Gastrocnemius medialis (tissue), 4 donors: ENCODE results near the gene PADI6. TPM values are rescaled to one million over a fixed set of nuclear protein-coding genes. Genes with fewer than 3 reads are reported as not detected.
"Not testable (repeated sequence)": the region's sequence is repeated elsewhere in the genome, so short reads cannot be mapped to it uniquely, and the experiment has no call there.

Experiments
- ATAC-seq, 2 donors: fragments of 150-250 bp; one replicate each; pipeline ENCODE4 v1.9.1; 2016
- DNase-seq, 2 donors: peaks; one replicate each; pipeline ENCODE4 v3.0.0-alpha.2; 2019
- H3K27ac ChIP-seq, 4 donors: fragments of 200-600 bp; sonication (generic); 1 replicate in 1 of 4; 2 replicates in 3 of 4; pipeline ENCODE4 v1.5.1; 2016 to 2018; ENCODE audit warnings: mild to moderate bottlenecking in 2 of 4, moderate library complexity in 1 of 4
- H3K27me3 ChIP-seq, 3 donors: fragments of 200-600 bp; sonication (generic) in 2 of 3; 1 replicate in 1 of 3; 2 replicates in 2 of 3; pipeline versions ENCODE4 v1.5.1 to v1.6.0; 2016 to 2019; ENCODE audit warnings: mild to moderate bottlenecking in 1 of 3, moderate library complexity in 1 of 3
- H3K36me3 ChIP-seq, 2 donors: fragments of 200-600 bp; sonication (generic) in 1 of 2; one replicate each; pipeline ENCODE4 v1.5.1; 2017 to 2018
- H3K4me1 ChIP-seq, 2 donors: fragments of 200-600 bp; sonication (generic) in 1 of 2; one replicate each; pipeline ENCODE4 v1.5.1; 2016 to 2017; ENCODE audit warnings: mild to moderate bottlenecking in 2 of 2
- H3K4me3 ChIP-seq, 4 donors: fragments of 200-600 bp; sonication (generic) in 3 of 4; 1 replicate in 1 of 4; 2 replicates in 3 of 4; pipeline ENCODE4 v1.5.1; 2016 to 2019; ENCODE audit warnings: mild to moderate bottlenecking in 2 of 4
- H3K9me3 ChIP-seq, 3 donors: fragments of 200-600 bp; sonication (generic) in 2 of 3; 1 replicate in 1 of 3; 2 replicates in 2 of 3; pipeline ENCODE4 v1.5.1; 2016 to 2019
- POLR2A ChIP-seq, 2 donors: fragments of 450-650 bp; IDR thresholded peaks; one replicate each; pipeline ENCODE4 v1.6.1; 2017; ENCODE audit warnings: antibody characterized with exemption in 2 of 2, mild to moderate bottlenecking in 2 of 2, moderate library complexity in 2 of 2
- in situ Hi-C, 4 donors: fragments of 200-750 bp; cut with MboI; loops; one replicate each; pipeline versions ENCODE4 v1.15.0 to v1.8.0; 2017; ENCODE audit warnings: low sequenced_read_pairs in 4 of 4
- intact Hi-C: fragments of 100-400 bp; cut with DNase I; formaldehyde crosslinking; loops from one replicate; pipeline ENCODE4 v1.15.1; 2023; ENCODE audit warnings: low total_unique reads
- total RNA-seq, 4 donors: library from RNA; depleted of rRNA; stranded (reverse); fragments of >200 nt; gene quantifications; one replicate each; pipeline versions ENCODE4 v1.1.0 to v1.2.3, GENCODE V29; 2016
- TF ChIP-seq, protein P1 (sequence below), 5 experiments: fragments of 450-650 bp in 3 of 5; fragments of 200-600 bp in 2 of 5; sonication (generic) in 2 of 5; IDR thresholded peaks in 4 of 5; conservative IDR thresholded peaks in 1 of 5; 1 replicate in 4 of 5; 2 replicates in 1 of 5; pipeline ENCODE4 v1.5.1; 2016 to 2019; ENCODE audit warnings: antibody characterized with exemption in 5 of 5, mild to moderate bottlenecking in 3 of 5, moderate library complexity in 3 of 5

PADI6 gene
- total RNA-seq, 4 donors from 2014 or later, result not detected

- in situ Hi-C loops (no loop called here), intact Hi-C loops (no loop called here)
- TF ChIP-seq, protein P1, sequence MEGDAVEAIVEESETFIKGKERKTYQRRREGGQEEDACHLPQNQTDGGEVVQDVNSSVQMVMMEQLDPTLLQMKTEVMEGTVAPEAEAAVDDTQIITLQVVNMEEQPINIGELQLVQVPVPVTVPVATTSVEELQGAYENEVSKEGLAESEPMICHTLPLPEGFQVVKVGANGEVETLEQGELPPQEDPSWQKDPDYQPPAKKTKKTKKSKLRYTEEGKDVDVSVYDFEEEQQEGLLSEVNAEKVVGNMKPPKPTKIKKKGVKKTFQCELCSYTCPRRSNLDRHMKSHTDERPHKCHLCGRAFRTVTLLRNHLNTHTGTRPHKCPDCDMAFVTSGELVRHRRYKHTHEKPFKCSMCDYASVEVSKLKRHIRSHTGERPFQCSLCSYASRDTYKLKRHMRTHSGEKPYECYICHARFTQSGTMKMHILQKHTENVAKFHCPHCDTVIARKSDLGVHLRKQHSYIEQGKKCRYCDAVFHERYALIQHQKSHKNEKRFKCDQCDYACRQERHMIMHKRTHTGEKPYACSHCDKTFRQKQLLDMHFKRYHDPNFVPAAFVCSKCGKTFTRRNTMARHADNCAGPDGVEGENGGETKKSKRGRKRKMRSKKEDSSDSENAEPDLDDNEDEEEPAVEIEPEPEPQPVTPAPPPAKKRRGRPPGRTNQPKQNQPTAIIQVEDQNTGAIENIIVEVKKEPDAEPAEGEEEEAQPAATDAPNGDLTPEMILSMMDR (IDR thresholded peaks at IDR 0.05 in 4 of 5, conservative IDR thresholded peaks at IDR 0.05 in 1 of 5), result no peak
- no peak for TF ChIP-seq POLR2A (IDR thresholded peaks at IDR 0.05)
- Histone ChIP-seq H3K27ac (no peak overlapping the region), H3K27me3 (no peaks in the 10 kb centered on the region), H3K36me3 (peaks cover 0 to 24% of the 10 kb centered on the region in 2 donors), H3K4me1 (peaks cover 0 to 3% of the 10 kb centered on the region in 2 donors), H3K9me3 (no peaks in the 10 kb centered on the region), H3K4me3 (no peak overlapping the region)
- ATAC-seq (no peak), DNase-seq (no peak)
These were observed 32.8 kb downstream of the PADI6 start for GRCh38 chr1:17404820-17405219.

DNA sequence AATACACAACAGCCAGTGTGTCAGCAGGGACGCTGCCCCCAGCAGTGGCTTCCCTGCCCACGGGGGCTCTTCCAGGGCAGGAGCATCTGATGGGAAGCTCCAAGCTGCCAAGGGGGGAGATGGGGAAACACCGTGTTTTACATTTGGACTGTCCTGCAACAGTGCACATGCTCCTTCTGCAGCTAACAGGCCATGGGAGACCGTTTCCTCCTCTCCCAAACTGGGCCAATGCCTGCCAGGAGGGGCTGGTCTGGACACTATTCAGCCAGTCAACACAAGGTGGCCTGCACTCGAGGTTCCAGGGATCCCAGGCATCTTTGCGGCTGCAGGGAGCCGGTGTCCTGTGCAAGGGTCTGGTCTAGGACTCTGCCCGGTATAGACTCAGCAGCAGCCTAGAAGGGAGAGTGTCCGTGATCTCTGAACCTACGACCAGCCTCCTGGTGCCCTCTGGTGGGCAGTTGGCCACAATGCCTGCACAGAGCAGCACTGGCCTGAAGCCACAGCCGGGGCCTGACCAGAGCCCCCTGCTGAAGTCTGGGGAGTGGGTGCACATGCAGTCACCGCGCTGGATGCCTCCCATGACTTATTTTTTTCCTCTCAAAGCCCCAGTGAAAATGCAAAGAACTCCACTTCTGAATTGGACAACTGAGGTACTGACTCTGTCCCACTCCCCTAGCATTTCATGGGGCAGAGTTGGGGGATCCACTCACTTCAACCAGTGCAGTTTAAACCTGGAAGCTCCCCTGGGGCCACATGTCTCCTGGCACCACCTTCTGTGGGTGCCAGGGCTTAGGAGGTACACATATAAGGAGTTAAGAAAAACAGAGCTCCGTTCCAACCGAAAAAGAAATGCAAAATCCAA, 34.1 kb downstream of the PADI6 start:
- Histone ChIP-seq H3K9me3 (no peaks in the 10 kb centered on the region), H3K36me3 (peaks cover 0 to 37% of the 10 kb centered on the region in 2 donors), H3K4me1 (peaks cover 0 to 3% of the 10 kb centered on the region in 2 donors), H3K27ac (no peak overlapping the region), H3K4me3 (no peak overlapping the region), H3K27me3 (no peaks in the 10 kb centered on the region)
- TF ChIP-seq, protein P1 (IDR thresholded peaks at IDR 0.05 in 4 of 5, conservative IDR thresholded peaks at IDR 0.05 in 1 of 5), result peak; percentile 16 to 67 (median 45)
- no peak for TF ChIP-seq POLR2A (IDR thresholded peaks at IDR 0.05)
- in situ Hi-C loops, result no loop called here
- intact Hi-C loops, result no loop called here
- ATAC-seq (peak; percentile 69 to 87), DNase-seq (peak in 1 of 2 donors; percentile 31)

- in situ Hi-C loops, H3K27me3 ChIP-seq, H3K4me1 ChIP-seq, H3K4me3 ChIP-seq, DNase-seq, intact Hi-C loops, H3K27ac ChIP-seq, ATAC-seq, H3K9me3 ChIP-seq: not testable (repeated sequence)
- H3K36me3 ChIP-seq, result peaks cover 0 to 45% of the 10 kb centered on the region in 2 donors
These were observed 34.9 kb downstream of the PADI6 start for GRCh38 chr1:17406760-17407475.

DNA sequence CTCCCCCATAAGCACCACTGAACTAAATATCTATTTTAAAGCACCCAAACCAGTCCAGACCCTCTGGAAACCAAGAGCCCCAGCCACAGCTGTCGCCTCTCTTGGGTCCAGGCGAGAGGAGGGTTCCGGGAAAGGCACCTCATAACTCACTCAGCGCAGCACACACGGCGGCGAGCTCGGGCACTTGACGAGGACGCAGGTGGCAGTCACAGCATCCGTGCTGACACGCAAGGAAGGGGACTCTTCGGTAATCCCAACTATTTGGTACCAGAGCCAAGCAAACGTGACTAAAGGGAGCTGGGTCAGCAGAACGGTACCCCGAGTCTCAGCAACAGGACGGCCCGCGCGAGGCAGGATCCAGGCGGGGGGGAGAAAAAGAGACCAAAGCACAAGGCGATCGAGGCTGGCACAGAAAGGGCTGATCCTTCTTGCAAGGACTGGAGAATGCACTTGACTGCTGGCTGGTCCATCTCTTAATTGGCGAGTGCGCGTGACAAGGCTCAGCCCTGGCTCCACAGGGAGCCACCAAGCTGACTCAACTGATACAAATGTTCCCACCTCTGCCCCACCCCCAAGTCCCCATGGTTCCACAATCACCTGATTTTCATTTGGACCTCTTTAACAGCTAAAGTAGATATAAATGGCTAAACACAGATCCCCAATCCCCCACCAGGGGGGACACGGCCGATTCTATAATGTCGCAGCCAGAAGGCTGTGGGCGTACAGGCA, 36.0 kb downstream of the PADI6 start:
- H3K27ac ChIP-seq, in situ Hi-C loops, H3K9me3 ChIP-seq, intact Hi-C loops, DNase-seq, H3K4me3 ChIP-seq, H3K27me3 ChIP-seq, ATAC-seq: not testable (repeated sequence)
- peaks cover 6 to 13% of the 10 kb centered on the region in 2 donors for H3K4me1 ChIP-seq
- H3K36me3 ChIP-seq, result peaks cover 0 to 55% of the 10 kb centered on the region in 2 donors

DNA sequence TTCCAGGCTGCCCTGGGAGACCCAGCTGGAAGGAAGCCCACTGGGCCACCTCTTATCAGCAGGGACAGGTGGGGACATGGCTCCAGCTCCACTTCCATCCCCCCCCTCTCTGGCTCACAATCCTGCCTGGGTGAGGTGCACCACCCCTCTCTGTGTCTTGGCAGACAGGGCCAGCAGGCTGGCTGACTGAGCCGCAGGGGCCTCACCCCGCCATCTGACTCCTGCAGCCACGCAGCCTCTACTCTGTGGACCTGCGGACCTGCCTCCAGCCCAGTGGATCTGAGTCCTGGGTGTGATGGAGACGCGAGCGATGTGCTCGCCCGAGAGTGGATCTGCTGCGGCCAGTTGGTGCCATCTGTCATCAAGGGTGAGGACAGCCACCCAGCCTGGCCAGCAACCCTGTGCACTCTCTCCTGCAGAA, 37.4 kb downstream of the PADI6 start:
- no peak for DNase-seq
- intact Hi-C loops, result no loop called here
- no peak for TF ChIP-seq POLR2A (IDR thresholded peaks at IDR 0.05)
- TF ChIP-seq, protein P1 (IDR thresholded peaks at IDR 0.05 in 4 of 5, conservative IDR thresholded peaks at IDR 0.05 in 1 of 5), result no peak

More for the DNA sequence above, 37.4 kb downstream of the PADI6 start:
- no peaks in the 10 kb centered on the region for H3K9me3 ChIP-seq
- in situ Hi-C loops, result no loop called here
- peaks cover 6 to 14% of the 10 kb centered on the region in 2 donors for H3K4me1 ChIP-seq
- H3K27me3 ChIP-seq, result no peaks in the 10 kb centered on the region
- no peak overlapping the region for H3K4me3 ChIP-seq
- no peak for ATAC-seq
- peaks cover 0 to 69% of the 10 kb centered on the region in 2 donors for H3K36me3 ChIP-seq
- no peak overlapping the region for H3K27ac ChIP-seq
